SJSA1 (cell line): Measurements from ENCODE around the gene ZBTB46. TPM values are rescaled to one million over a fixed set of nuclear protein-coding genes. Genes with fewer than 3 reads are reported as not detected.
A peak's percentile ranks its signal among the peaks of the same experiment; 100 is the strongest.
"Not testable (repeated sequence)": the region's sequence is repeated elsewhere in the genome, so short reads cannot be mapped to it uniquely, and the experiment has no call there.

Experiments used
- DNase-seq, 2 experiments: peaks; one replicate each; pipeline ENCODE4 v3.0.0-alpha.2; 2015 to 2020; ENCODE audit warnings: low spot score in 2 of 2, low read depth in 1 of 2
- H3K27ac ChIP-seq: fragments of 250-450 bp; sonication (Bioruptor Pico); 2 replicates; pipeline ENCODE4 v1.5.1; 2020; ENCODE audit warnings: mild to moderate bottlenecking, moderate library complexity
- H3K27me3 ChIP-seq: fragments of 250-450 bp; sonication (Bioruptor Pico); replicated peaks from 2 replicates; pipeline ENCODE4 v1.5.1; 2020; ENCODE audit warnings: mild to moderate bottlenecking, moderate library complexity
- H3K36me3 ChIP-seq: fragments of 250-450 bp; sonication (Bioruptor Pico); 2 replicates; pipeline ENCODE4 v1.5.1; 2020; ENCODE audit warnings: mild to moderate bottlenecking
- H3K4me1 ChIP-seq: fragments of 250-450 bp; sonication (Bioruptor Pico); replicated peaks from 2 replicates; pipeline ENCODE4 v1.6.1; 2021; ENCODE audit warnings: mild to moderate bottlenecking
- H3K4me3 ChIP-seq: fragments of 250-450 bp; sonication (Bioruptor Pico); 2 replicates; pipeline ENCODE4 v1.5.1; 2020; ENCODE audit warnings: mild to moderate bottlenecking
- H3K9me3 ChIP-seq: fragments of 250-450 bp; sonication (Bioruptor Pico); replicated peaks from 2 replicates; pipeline ENCODE4 v1.5.1; 2020; ENCODE audit warnings: mild to moderate bottlenecking
- total RNA-seq: library from RNA; depleted of rRNA; stranded (reverse); fragments of >200 nt; shearing (Covaris generic); gene quantifications from 2 replicates; pipeline ENCODE4 v1.2.3, GENCODE V29; 2014; rRNA removed

Gene ZBTB46
- total RNA-seq: 2.4 and 3.8 TPM in 2 replicates

GRCh38 chr20:63830841-63831588 is at the start of gene ZBTB46:
Gene ZBTB46, minus strand, starts transcription at chr20:63831264. Its CDS starts 40,507 bp downstream, at chr20:63790757.
- Histone ChIP-seq H3K27ac (no peak within 1 kb of the TSS), H3K36me3 (no peaks in the 10 kb centered on the region), H3K27me3 (peaks cover 21% of the 10 kb centered on the region), H3K4me1 (peaks cover 43% of the 10 kb centered on the region), H3K4me3 (peak within 1 kb of the TSS; percentile 54), H3K9me3 (no peaks in the 10 kb centered on the region)
- no peak for DNase-seq

GRCh38 chr20:63878899-63879663 is 48.0 kb upstream of the ZBTB46 start:
- Histone ChIP-seq H3K9me3 (no peaks in the 10 kb centered on the region), H3K27ac (no peak overlapping the region), H3K36me3 (peaks cover 81% of the 10 kb centered on the region), H3K4me1 (no peaks in the 10 kb centered on the region), H3K27me3 (no peaks in the 10 kb centered on the region), H3K4me3 (no peak overlapping the region)
- DNase-seq: no peak

GRCh38 chr20:63877755-63878470 is 46.8 kb upstream of the ZBTB46 start:
- Histone ChIP-seq H3K36me3 (peaks cover 81% of the 10 kb centered on the region), H3K4me1 (peaks cover 7% of the 10 kb centered on the region; the same call in 1 of the 2 replicates), H3K27ac (no peak overlapping the region), H3K4me3 (no peak overlapping the region), H3K27me3 (no peaks in the 10 kb centered on the region), H3K9me3 (no peaks in the 10 kb centered on the region)
- DNase-seq: no peak

GRCh38 chr20:63876489-63877036 is 45.5 kb upstream of the ZBTB46 start:
- no peak for DNase-seq
- Histone ChIP-seq H3K4me3 (no peak overlapping the region), H3K4me1 (peaks cover 8% of the 10 kb centered on the region; the same call in 1 of the 2 replicates), H3K36me3 (peaks cover 81% of the 10 kb centered on the region), H3K9me3 (no peaks in the 10 kb centered on the region), H3K27me3 (no peaks in the 10 kb centered on the region), H3K27ac (no peak overlapping the region)

GRCh38 chr20:63874241-63874640 is 43.2 kb upstream of the ZBTB46 start:
- H3K36me3 ChIP-seq: peaks cover 93% of the 10 kb centered on the region
- not testable (repeated sequence) for H3K27ac ChIP-seq, H3K9me3 ChIP-seq, H3K4me1 ChIP-seq, DNase-seq, H3K27me3 ChIP-seq, H3K4me3 ChIP-seq

GRCh38 chr20:63873477-63873971 is 42.5 kb upstream of the ZBTB46 start:
- H3K4me3 ChIP-seq: no peak overlapping the region
- H3K36me3 ChIP-seq: peaks cover 94% of the 10 kb centered on the region
- DNase-seq: no peak
- no peaks in the 10 kb centered on the region for H3K9me3 ChIP-seq
- H3K27ac ChIP-seq: no peak overlapping the region
- peaks cover 8% of the 10 kb centered on the region; the same call in 1 of the 2 replicates for H3K4me1 ChIP-seq
- no peaks in the 10 kb centered on the region for H3K27me3 ChIP-seq

- peaks cover 68% of the 10 kb centered on the region for H3K36me3 ChIP-seq
- no peaks in the 10 kb centered on the region for H3K27me3 ChIP-seq
Observed at GRCh38 chr20:63868264-63868663, 37.2 kb upstream of the ZBTB46 start.

GRCh38 chr20:63867042-63867441 is 36.0 kb upstream of the ZBTB46 start:
- Histone ChIP-seq H3K4me1 (peaks cover 14% of the 10 kb centered on the region), H3K36me3 (peaks cover 65% of the 10 kb centered on the region)
- DNase-seq, H3K27ac ChIP-seq, H3K9me3 ChIP-seq, H3K27me3 ChIP-seq, H3K4me3 ChIP-seq: not testable (repeated sequence)

More at GRCh38 chr20:63868264-63868663, 37.2 kb upstream of the ZBTB46 start:
- Histone ChIP-seq H3K4me3 (no peak overlapping the region), H3K9me3 (no peaks in the 10 kb centered on the region), H3K27ac (no peak overlapping the region), H3K4me1 (peaks cover 19% of the 10 kb centered on the region)
- no peak for DNase-seq

GRCh38 chr20:63864978-63865640 is 34.0 kb upstream of the ZBTB46 start, which contains the start of gene TPD52L2:
Gene TPD52L2, plus strand, starts transcription at chr20:63865270. Its CDS starts 96 bp downstream, at chr20:63865366.
- H3K4me1 ChIP-seq: peaks cover 14% of the 10 kb centered on the region
- peak; percentile 95 to 98 for DNase-seq
- H3K36me3 ChIP-seq: peaks cover 59% of the 10 kb centered on the region
- peak within 1 kb of the TSS; percentile 70 for H3K27ac ChIP-seq
- peak within 1 kb of the TSS; percentile 83 for H3K4me3 ChIP-seq
- no peaks in the 10 kb centered on the region for H3K9me3 ChIP-seq
- no peaks in the 10 kb centered on the region for H3K27me3 ChIP-seq

GRCh38 chr20:63864545-63864977 is 33.5 kb upstream of the ZBTB46 start:
- H3K36me3 ChIP-seq: peaks cover 54% of the 10 kb centered on the region
- H3K4me1 ChIP-seq: peaks cover 14% of the 10 kb centered on the region
- no peaks in the 10 kb centered on the region for H3K27me3 ChIP-seq
- no peak for DNase-seq
- peak overlapping the region; percentile 83 for H3K4me3 ChIP-seq
- peak overlapping the region; percentile 22 for H3K27ac ChIP-seq
- no peaks in the 10 kb centered on the region for H3K9me3 ChIP-seq

- Histone ChIP-seq H3K27me3 (no peaks in the 10 kb centered on the region), H3K4me1 (peaks cover 14% of the 10 kb centered on the region), H3K9me3 (no peaks in the 10 kb centered on the region), H3K4me3 (peak overlapping the region; percentile 83), H3K27ac (peak overlapping the region; percentile 22), H3K36me3 (peaks cover 48% of the 10 kb centered on the region)
- peak; percentile 72 to 76 for DNase-seq
Observed at GRCh38 chr20:63863798-63864544, 32.9 kb upstream of the ZBTB46 start.
